Measurements from ENCODE around the gene SLITRK6. TPM values are rescaled to one million over a fixed set of nuclear protein-coding genes. Genes with fewer than 3 reads are reported as not detected.

Gene SLITRK6
- total RNA-seq, 1 donor from 2014 or later, result not detected

DNA sequence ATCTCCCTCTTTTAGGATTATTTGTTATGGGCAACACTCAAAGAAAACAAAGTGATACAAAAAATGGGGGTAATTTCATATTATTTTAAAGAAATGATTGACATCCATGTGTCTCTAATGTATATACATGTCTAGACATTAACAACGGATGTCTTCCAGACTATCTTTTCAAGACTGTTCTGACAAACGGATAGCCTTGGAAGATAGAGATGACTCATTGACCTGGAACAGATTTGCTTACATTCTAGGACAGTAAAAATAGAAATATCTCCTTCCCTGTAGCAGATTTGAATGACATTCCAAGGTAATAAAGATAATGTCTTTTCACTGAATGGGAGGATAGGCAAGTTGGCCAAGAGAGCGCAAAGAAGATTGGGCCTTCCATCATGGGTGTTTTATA is 26.2 kb upstream of the SLITRK6 start:
- DNase-seq (ENCODE audit: low spot score in 2 of 2), result no peak
- Histone ChIP-seq H3K4me1 (no peaks in the 10 kb centered on the region), H3K9me3 (no peaks in the 10 kb centered on the region), H3K36me3 (no peaks in the 10 kb centered on the region), H3K4me3 (no peak overlapping the region), H3K27ac (no peak overlapping the region), H3K27me3 (no peaks in the 10 kb centered on the region)
- TF ChIP-seq, protein P1, sequence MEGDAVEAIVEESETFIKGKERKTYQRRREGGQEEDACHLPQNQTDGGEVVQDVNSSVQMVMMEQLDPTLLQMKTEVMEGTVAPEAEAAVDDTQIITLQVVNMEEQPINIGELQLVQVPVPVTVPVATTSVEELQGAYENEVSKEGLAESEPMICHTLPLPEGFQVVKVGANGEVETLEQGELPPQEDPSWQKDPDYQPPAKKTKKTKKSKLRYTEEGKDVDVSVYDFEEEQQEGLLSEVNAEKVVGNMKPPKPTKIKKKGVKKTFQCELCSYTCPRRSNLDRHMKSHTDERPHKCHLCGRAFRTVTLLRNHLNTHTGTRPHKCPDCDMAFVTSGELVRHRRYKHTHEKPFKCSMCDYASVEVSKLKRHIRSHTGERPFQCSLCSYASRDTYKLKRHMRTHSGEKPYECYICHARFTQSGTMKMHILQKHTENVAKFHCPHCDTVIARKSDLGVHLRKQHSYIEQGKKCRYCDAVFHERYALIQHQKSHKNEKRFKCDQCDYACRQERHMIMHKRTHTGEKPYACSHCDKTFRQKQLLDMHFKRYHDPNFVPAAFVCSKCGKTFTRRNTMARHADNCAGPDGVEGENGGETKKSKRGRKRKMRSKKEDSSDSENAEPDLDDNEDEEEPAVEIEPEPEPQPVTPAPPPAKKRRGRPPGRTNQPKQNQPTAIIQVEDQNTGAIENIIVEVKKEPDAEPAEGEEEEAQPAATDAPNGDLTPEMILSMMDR (IDR thresholded peaks at IDR 0.05), result no peak
- intact Hi-C loops (cut with DNase I), result no loop called here

DNA sequence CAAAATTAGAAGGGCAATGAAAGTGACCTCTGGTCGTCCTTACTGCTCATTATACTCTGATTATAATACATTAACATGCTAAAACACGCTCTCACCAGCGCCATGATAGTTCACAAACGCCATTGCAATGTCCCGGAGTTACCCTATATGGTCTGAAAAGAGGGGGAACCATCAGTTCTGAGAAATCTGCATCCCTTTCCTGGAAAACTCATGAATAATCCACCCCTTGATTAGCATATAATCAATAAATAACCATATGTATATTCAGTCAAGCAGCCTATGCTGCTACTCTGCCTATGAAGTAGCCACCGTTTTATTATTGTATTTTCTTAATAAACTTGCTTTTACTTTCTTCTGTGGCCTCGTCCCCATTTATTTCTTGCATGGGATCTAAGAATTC is 24.6 kb upstream of the SLITRK6 start:
- TF ChIP-seq, protein P1 (IDR thresholded peaks at IDR 0.05), result no peak
- intact Hi-C loops (cut with DNase I), result no loop called here
- no peak overlapping the region for H3K4me3 ChIP-seq
- no peaks in the 10 kb centered on the region for H3K27me3 ChIP-seq
- no peak overlapping the region for H3K27ac ChIP-seq
- H3K4me1 ChIP-seq, result no peaks in the 10 kb centered on the region
- no peaks in the 10 kb centered on the region for H3K36me3 ChIP-seq
- no peaks in the 10 kb centered on the region for H3K9me3 ChIP-seq
- DNase-seq (ENCODE audit: low spot score in 2 of 2), result no peak

DNA sequence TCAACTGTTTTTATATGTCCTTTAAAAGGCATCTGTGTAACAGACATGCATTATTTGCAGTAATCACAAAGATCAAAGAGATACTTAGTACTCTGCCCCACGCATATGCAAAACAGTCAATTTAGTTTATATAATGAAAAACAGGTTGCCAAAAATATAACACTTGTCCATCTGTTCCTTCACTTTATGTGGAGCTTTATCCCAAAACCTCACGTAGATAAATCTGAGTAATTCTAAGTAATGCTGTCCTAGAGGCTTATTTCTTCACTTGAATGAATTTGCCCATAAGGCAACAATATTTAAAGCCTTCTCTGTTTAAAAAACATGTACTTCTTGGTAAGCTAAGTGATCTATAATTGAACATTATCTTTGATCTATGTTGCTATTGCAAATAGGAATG is 20.3 kb upstream of the SLITRK6 start:
- Histone ChIP-seq H3K9me3 (no peaks in the 10 kb centered on the region), H3K36me3 (no peaks in the 10 kb centered on the region), H3K27me3 (no peaks in the 10 kb centered on the region), H3K4me1 (no peaks in the 10 kb centered on the region), H3K4me3 (no peak overlapping the region), H3K27ac (no peak overlapping the region)
- intact Hi-C loops (cut with DNase I), result no loop called here
- DNase-seq (ENCODE audit: low spot score in 2 of 2), result no peak
- TF ChIP-seq, protein P1 (IDR thresholded peaks at IDR 0.05), result no peak

DNA sequence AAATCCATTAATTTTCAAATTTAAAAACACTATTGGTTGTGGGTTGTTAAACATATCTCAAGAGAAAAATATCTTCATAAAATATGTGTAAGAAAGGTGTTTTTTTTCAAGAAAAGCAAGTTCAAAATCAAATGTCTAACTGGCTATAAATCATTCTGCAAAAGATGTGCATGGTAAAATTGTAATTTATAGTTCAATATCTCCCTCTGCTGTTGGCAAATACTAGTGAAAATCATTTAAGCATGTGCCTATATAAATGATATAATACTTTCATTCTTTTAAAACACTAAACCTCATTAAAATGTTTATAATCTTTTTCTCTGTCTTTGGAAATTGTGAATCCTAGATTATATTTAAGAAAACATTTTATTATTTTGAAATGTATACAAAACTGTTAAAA is 17.2 kb upstream of the SLITRK6 start:
- H3K27me3 ChIP-seq, result no peaks in the 10 kb centered on the region
- intact Hi-C loops (cut with DNase I), result no loop called here
- TF ChIP-seq, protein P1 (IDR thresholded peaks at IDR 0.05), result no peak
- no peaks in the 10 kb centered on the region for H3K4me1 ChIP-seq
- no peak overlapping the region for H3K4me3 ChIP-seq
- no peaks in the 10 kb centered on the region for H3K36me3 ChIP-seq
- no peak for DNase-seq (ENCODE audit: low spot score in 2 of 2)
- H3K9me3 ChIP-seq, result no peaks in the 10 kb centered on the region
- no peak overlapping the region for H3K27ac ChIP-seq

DNA sequence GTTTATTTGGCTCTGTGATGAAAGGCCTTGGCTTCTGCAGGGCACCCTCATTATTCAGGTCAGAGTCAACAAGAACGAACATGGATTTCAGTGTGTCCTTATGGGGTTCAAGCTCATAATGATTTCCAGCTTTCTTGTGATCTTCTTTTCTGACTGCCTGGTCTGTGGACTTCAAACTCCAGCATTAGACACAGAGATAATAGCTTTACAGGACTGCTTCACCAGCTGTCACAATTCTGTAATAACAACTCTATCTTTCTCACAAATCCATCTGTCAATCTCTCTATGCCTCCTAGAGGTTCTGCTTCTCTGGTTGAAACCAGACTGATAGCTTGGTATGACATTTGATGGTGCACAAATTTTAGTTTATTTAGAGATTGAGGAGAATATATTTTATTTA is 13.1 kb upstream of the SLITRK6 start:
- Histone ChIP-seq H3K27me3 (no peaks in the 10 kb centered on the region), H3K4me1 (no peaks in the 10 kb centered on the region), H3K36me3 (no peaks in the 10 kb centered on the region), H3K9me3 (no peaks in the 10 kb centered on the region), H3K27ac (no peak overlapping the region), H3K4me3 (no peak overlapping the region)
- intact Hi-C loops (cut with DNase I), result no loop called here
- TF ChIP-seq, protein P1 (IDR thresholded peaks at IDR 0.05), result no peak
- DNase-seq (ENCODE audit: low spot score in 2 of 2), result no peak

DNA sequence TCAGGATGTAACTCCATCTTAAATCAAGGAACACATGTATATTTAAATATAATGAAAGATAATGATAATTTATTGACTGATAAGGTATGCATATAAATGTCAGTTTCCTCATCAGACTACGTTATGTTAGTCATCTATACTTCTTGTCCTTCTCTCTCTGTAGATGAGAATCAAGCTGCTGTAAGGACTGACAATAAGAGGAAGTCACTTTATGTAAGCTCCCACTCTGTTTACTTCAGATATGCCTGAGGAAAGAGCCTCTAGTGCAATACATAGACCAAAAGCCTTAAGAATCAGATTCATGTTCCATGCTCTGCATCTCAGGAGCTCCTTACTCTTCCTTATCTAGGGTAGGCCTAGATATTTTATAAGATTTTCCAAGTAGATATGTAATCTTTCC is 9.6 kb upstream of the SLITRK6 start:
- intact Hi-C loops (cut with DNase I), result loop anchor here (5.0 kb wide), 1 partner anchor 892 kb away; no protein-coding TSS in a partner anchor
- H3K36me3 ChIP-seq, result no peaks in the 10 kb centered on the region
- TF ChIP-seq, protein P1 (IDR thresholded peaks at IDR 0.05), result no peak
- no peak overlapping the region for H3K27ac ChIP-seq
- DNase-seq (ENCODE audit: low spot score in 2 of 2), result no peak
- H3K9me3 ChIP-seq, result no peaks in the 10 kb centered on the region
- H3K4me3 ChIP-seq, result no peak overlapping the region
- no peaks in the 10 kb centered on the region for H3K27me3 ChIP-seq
- H3K4me1 ChIP-seq, result no peaks in the 10 kb centered on the region
